Heart left ventricle (tissue), 16 donors: ENCODE results near the gene SECTM1. TPM values are rescaled to one million over a fixed set of nuclear protein-coding genes. Genes with fewer than 3 reads are reported as not detected.

ENCODE experiments used
- ATAC-seq, 4 donors: fragments of 200-7000 bp; cut with Tn5 transposase; one replicate each; pipeline ENCODE4 v1.9.1; 2020 to 2022; ENCODE audit warnings: moderate library complexity in 4 of 4, mild to moderate bottlenecking in 3 of 4, moderate number of reproducible peaks in 1 of 4
- DNase-seq, 5 donors: peaks; one replicate each; pipeline ENCODE4 v3.0.0-alpha.2; 2020
- H3K27ac ChIP-seq, 12 donors: fragments of 200-600 bp; sonication (generic) in 4 of 12; one replicate each; pipeline versions ENCODE4 v1.5.0 to v1.8.0; 2016 to 2022; ENCODE audit warnings: mild to moderate bottlenecking in 2 of 12
- H3K27me3 ChIP-seq, 9 donors: fragments of 200-600 bp; sonication (generic) in 2 of 9; one replicate each; pipeline versions ENCODE4 v1.5.1 to v1.8.0; 2016 to 2022; ENCODE audit warnings: mild to moderate bottlenecking in 3 of 9
- H3K36me3 ChIP-seq, 9 donors: fragments of 200-600 bp; sonication (generic) in 2 of 9; one replicate each; pipeline versions ENCODE4 v1.5.0 to v1.8.0; 2018 to 2022; ENCODE audit warnings: mild to moderate bottlenecking in 2 of 9
- H3K4me1 ChIP-seq, 12 donors: fragments of 200-600 bp; sonication (generic) in 4 of 12; one replicate each; pipeline versions ENCODE4 v1.5.0 to v1.8.0; 2016 to 2022; ENCODE audit warnings: mild to moderate bottlenecking in 3 of 12
- H3K4me3 ChIP-seq, 12 donors: fragments of 200-600 bp; sonication (generic) in 4 of 12; one replicate each; pipeline versions ENCODE4 v1.5.0 to v1.8.0; 2017 to 2022; ENCODE audit warnings: mild to moderate bottlenecking in 9 of 12, moderate library complexity in 4 of 12
- H3K9me3 ChIP-seq, 12 donors: fragments of 200-600 bp; sonication (generic) in 4 of 12; one replicate each; pipeline versions ENCODE4 v1.5.0 to v1.8.0; 2016 to 2022; ENCODE audit warnings: mild to moderate bottlenecking in 1 of 12
- CTCF ChIP-seq, 12 donors: fragments of 200-600 bp; sonication (generic) in 4 of 12; IDR thresholded peaks; one replicate each; pipeline versions ENCODE4 v1.5.0 to v1.8.0; 2018 to 2022; ENCODE audit warnings: antibody characterized with exemption in 12 of 12, mild to moderate bottlenecking in 5 of 12
- POLR2A ChIP-seq, 2 donors: fragments of 450-650 bp; IDR thresholded peaks; one replicate each; pipeline ENCODE4 v1.6.1; 2017; ENCODE audit warnings: antibody characterized with exemption in 2 of 2, mild to moderate bottlenecking in 2 of 2, moderate library complexity in 2 of 2
- WGBS, 4 donors: extraction: QIAGEN DNeasy Blood & Tissue Kit in 2 of 4; methylation state at CpG; one replicate each; pipeline versions ENCODE4 v1.1.5 to v1.1.7; 2013 to 2018; 5-methylcytosine and 5-hydroxymethylcytosine counted together
- intact Hi-C, 10 donors: fragments of 100-400 bp; cut with DNase I; formaldehyde crosslinking; loops; one replicate each; pipeline versions ENCODE4 v1.11.1 to v1.14.2; 2022
- polyA plus RNA-seq, 2 donors: library from polyadenylated mRNA; stranded (reverse); fragments of 200-250 nt; gene quantifications; one replicate each; pipeline ENCODE4 v1.2.3, GENCODE V29; 2013
- total RNA-seq, 9 donors: library from RNA; depleted of rRNA in 2 of 9; stranded (reverse); fragments of >200 nt in 2 of 9; fragmentation: NEBNext Ultra II Directional in 3 of 9; extraction: Animal tissue kit (Norgen Biotek cat#: 25700) in 3 of 9; gene quantifications; one replicate each; pipeline versions ENCODE4 v1.1.0 to v1.2.4, GENCODE V29; 2016 to 2023
- donor health status: ischemic (EF 13 %, LVEDD 7.1; RV severe dilation, severe dysfunction).
- donor health status: healthy with polysubstance abuse.
- donor health status: DM: no; HTN: yes; CAD: no.
- donor health status: DM: no; HTN: no; CAD: no.
- donor health status: ischemic (EF 25% LVEDD 6.9; RV normal size, moderate dysfunction).
- donor health status: ischemic (EF 25% LVEDD 5.7; RV mildly dilated, moderate dysfunction).
- donor health status: healthy.
- donor health status: DM: yes; HTN: yes; CAD: no.
- donor health status: ischemic (EF 35%, LVEDD 5.7; RV mildly dilated, moderate dysfunction).
- donor health status: nonischemic (EF 11% LVEDD 7.7; RV severe dilation, severe dysfunction).
- donor health status: DM: yes; HTN: yes; CAD: no.
- donor health status: PGD.
- donor health status: ischemic (EF 29% LVEDD 5.4; RV normal size, mild dysfunction).
- donor health status: nonischemic (EF 23%, LVEDD 6.1; RV moderate dilation, normal function).

The SECTM1 gene
- total and polyA plus RNA-seq, 11 donors = 2.3 to 41.6 (median 3.4) TPM

GRCh38 chr17:82311971-82312370 is 21.6 kb downstream of the SECTM1 start:
- WGBS, 4 donors = 91 to 94% (median 92%) methylated on average over 13 of the region's 13 CpGs
- Histone ChIP-seq H3K9me3 (no peaks in the 10 kb centered on the region), H3K4me1 (peaks cover 0 to 20% (median 0%) of the 10 kb centered on the region in 12 donors), H3K27ac (no peak overlapping the region), H3K4me3 (no peak overlapping the region), H3K36me3 (no peaks in the 10 kb centered on the region), H3K27me3 (peaks cover 14 to 77% (median 38%) of the 10 kb centered on the region in 9 donors)
- intact Hi-C loops = no loop called here
- DNase-seq (no peak), ATAC-seq (no peak)
- no peak for TF ChIP-seq POLR2A (IDR thresholded peaks at IDR 0.05)
- no peak for TF ChIP-seq CTCF (IDR thresholded peaks at IDR 0.05)

- TF ChIP-seq CTCF (IDR thresholded peaks at IDR 0.05) (no peak), POLR2A (IDR thresholded peaks at IDR 0.05) (no peak)
- H3K4me1 ChIP-seq = peaks cover 0 to 16% (median 0%) of the 10 kb centered on the region in 12 donors
- no peaks in the 10 kb centered on the region for H3K36me3 ChIP-seq
- ATAC-seq (no peak), DNase-seq (no peak)
- no peak overlapping the region for H3K4me3 ChIP-seq
- no peaks in the 10 kb centered on the region for H3K9me3 ChIP-seq
- WGBS, 4 donors = 81 to 88% (median 86%) methylated on average over 13 to 21 of the region's 21 CpGs
- no peak overlapping the region for H3K27ac ChIP-seq
- peaks cover 14 to 69% (median 34%) of the 10 kb centered on the region in 9 donors for H3K27me3 ChIP-seq
- intact Hi-C loops = no loop called here
These were observed 22.7 kb downstream of the SECTM1 start for GRCh38 chr17:82310877-82311276.

GRCh38 chr17:82309656-82310570 is 23.7 kb downstream of the SECTM1 start:
- peaks cover 0 to 8% (median 0%) of the 10 kb centered on the region in 12 donors for H3K4me1 ChIP-seq
- H3K36me3 ChIP-seq = no peaks in the 10 kb centered on the region
- TF ChIP-seq CTCF (IDR thresholded peaks at IDR 0.05) = no peak
- no peak for TF ChIP-seq POLR2A (IDR thresholded peaks at IDR 0.05)
- H3K27me3 ChIP-seq = peaks cover 8 to 59% (median 26%) of the 10 kb centered on the region in 9 donors
- intact Hi-C loops = no loop called here
- H3K4me3 ChIP-seq = no peak overlapping the region
- ATAC-seq (no peak), DNase-seq (no peak)
- no peaks in the 10 kb centered on the region for H3K9me3 ChIP-seq
- 82 to 87% (median 83%) methylated on average over 24 to 27 of the region's 27 CpGs for WGBS, 4 donors
- H3K27ac ChIP-seq = no peak overlapping the region

GRCh38 chr17:82305727-82306300 is 27.8 kb downstream of the SECTM1 start:
- 79 to 90% (median 89%) methylated on average over 20 of the region's 20 CpGs for WGBS, 4 donors
- no peak for ATAC-seq
- TF ChIP-seq POLR2A (IDR thresholded peaks at IDR 0.05) (no peak), CTCF (IDR thresholded peaks at IDR 0.05) (no peak)
- no peaks in the 10 kb centered on the region for H3K9me3 ChIP-seq
- no peaks in the 10 kb centered on the region for H3K36me3 ChIP-seq
- intact Hi-C loops = no loop called here
- H3K4me3 ChIP-seq = no peak overlapping the region
- no peak overlapping the region for H3K27ac ChIP-seq
- DNase-seq = no peak
- H3K4me1 ChIP-seq = peaks cover 0 to 26% (median 0%) of the 10 kb centered on the region in 12 donors
- peaks cover 0 to 31% (median 14%) of the 10 kb centered on the region in 9 donors for H3K27me3 ChIP-seq
